NT2/D1 (cell line): Measurements from ENCODE around the gene GEMIN5.

Source experiments
- DNase-seq: peaks from one replicate; pipeline ENCODE4 v3.0.0-alpha.2; 2011; ENCODE audit warnings: low read depth, low spot score
- H3K27me3 ChIP-seq: 2 replicates; pipeline ENCODE4 v1.6.0; 2011; ENCODE audit warnings: mild to moderate bottlenecking; ENCODE audit not compliant: insufficient read length, insufficient read depth
- H3K36me3 ChIP-seq: 2 replicates; pipeline ENCODE4 v1.6.1; 2011; ENCODE audit warnings: mild to moderate bottlenecking, low read length, mixed read lengths; ENCODE audit not compliant: insufficient read depth, insufficient read length
- H3K4me1 ChIP-seq: 2 replicates; pipeline ENCODE4 v1.5.1; 2011; ENCODE audit not compliant: insufficient read depth, insufficient read length
- H3K4me3 ChIP-seq: 2 replicates; pipeline ENCODE4 v1.5.1; 2011; ENCODE audit warnings: low read depth; ENCODE audit not compliant: insufficient read length
- H3K9ac ChIP-seq: 2 replicates; pipeline ENCODE4 v1.6.0; 2011; ENCODE audit warnings: low read depth; ENCODE audit not compliant: insufficient read length
- H3K9me3 ChIP-seq: 2 replicates; pipeline ENCODE4 v1.5.1; 2011; ENCODE audit warnings: mild to moderate bottlenecking, low read length; ENCODE audit not compliant: insufficient read depth
- SUZ12 ChIP-seq: IDR thresholded peaks from 2 replicates; pipeline ENCODE4 v1.6.1; 2011; ENCODE audit not compliant: insufficient read length, insufficient read depth; ENCODE audit errors: extremely low read depth
- YY1 ChIP-seq: IDR thresholded peaks from 2 replicates; pipeline ENCODE4 v1.6.1; 2011; ENCODE audit not compliant: insufficient read length, insufficient read depth
- ZNF274 ChIP-seq: IDR thresholded peaks from 2 replicates; pipeline ENCODE4 v1.6.1; 2011; ENCODE audit warnings: mild to moderate bottlenecking, low read depth, low read length

Gene GEMIN5

DNA sequence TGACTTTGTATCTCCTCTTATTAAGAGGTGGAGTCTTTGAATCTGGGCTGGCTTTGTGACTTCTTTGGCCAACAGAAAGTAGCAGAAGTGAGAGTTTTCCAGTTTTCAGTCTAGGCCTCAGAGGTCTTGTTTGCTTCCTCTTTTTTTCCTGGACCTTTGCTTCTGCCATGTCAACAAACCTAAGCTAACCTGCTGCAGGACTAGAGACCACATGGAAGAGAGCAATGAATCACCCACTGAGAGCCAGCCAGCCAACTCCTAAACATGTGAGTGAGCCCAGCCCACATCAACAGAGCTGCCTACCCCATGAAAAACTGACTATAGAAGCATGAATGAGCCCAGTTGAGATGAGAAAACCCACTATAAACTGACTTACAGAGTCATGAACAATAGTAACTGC lies 32.7 kb upstream of the GEMIN5 start:
- no peaks in the 10 kb centered on the region for H3K4me1 ChIP-seq
- H3K36me3 ChIP-seq: peaks cover 26% of the 10 kb centered on the region
- H3K9me3 ChIP-seq: no peaks in the 10 kb centered on the region; the same call in 1 of the 2 replicates
- H3K9ac ChIP-seq: no peak overlapping the region
- no peak overlapping the region for H3K4me3 ChIP-seq
- no peak for TF ChIP-seq SUZ12
- TF ChIP-seq ZNF274: no peak
- TF ChIP-seq YY1: no peak
- H3K27me3 ChIP-seq: no peaks in the 10 kb centered on the region
- no peak for DNase-seq

DNA sequence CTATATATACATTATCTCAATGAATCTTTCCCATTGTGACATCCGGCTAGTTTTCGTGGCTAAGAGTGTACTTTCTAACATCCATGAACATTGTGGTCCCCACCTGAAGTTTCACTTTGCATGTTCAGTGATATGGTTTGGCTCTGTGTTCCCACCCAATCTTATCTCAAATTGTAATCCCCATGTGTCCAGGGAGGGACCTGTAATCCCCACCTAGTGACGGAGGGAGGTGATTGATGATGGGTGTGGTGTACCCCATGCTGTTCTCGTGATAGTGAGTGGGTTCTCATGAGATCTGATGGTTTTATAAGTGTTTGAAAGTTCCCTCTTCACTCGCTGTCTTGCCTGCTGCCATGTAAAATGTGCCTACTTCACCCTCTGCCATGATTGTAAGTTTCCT lies 30.9 kb upstream of the GEMIN5 start:
- no peak for TF ChIP-seq YY1
- DNase-seq: no peak
- Histone ChIP-seq H3K4me3 (no peak overlapping the region), H3K27me3 (no peaks in the 10 kb centered on the region), H3K9me3 (no peaks in the 10 kb centered on the region), H3K9ac (no peak overlapping the region), H3K4me1 (no peaks in the 10 kb centered on the region), H3K36me3 (peaks cover 26% of the 10 kb centered on the region)

DNA sequence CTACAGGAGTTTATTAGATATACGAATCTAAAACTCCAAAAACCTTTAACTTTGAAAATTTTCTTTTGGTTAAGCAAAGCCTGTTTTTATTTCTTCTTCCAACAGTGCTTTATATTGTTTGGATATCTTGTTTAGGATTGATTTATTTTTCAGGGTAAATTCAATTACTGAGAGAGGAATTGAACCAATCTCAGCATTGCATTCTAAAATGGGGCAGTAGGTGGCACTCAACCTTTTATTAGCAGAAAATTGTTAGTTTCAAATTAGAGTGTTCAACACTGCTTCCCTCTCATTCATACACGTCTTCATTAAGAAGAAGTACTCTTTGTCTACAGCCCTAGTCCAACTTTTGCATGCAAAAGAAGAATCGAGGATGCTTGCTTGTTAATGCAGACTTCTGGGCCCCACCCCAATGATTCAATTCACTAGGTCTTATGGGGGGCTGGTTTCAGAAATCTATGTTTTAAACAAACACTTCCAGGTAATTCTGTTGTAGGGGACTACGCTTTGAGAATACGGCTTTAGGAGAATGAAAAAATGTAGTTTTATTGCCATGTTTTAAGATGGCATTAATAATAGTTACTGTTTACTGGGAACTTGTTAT lies 29.5 kb upstream of the GEMIN5 start:
- peaks cover 26% of the 10 kb centered on the region for H3K36me3 ChIP-seq
- H3K4me1 ChIP-seq: no peaks in the 10 kb centered on the region
- no peak overlapping the region for H3K4me3 ChIP-seq
- no peak for TF ChIP-seq SUZ12
- no peak for TF ChIP-seq YY1
- no peak for TF ChIP-seq ZNF274
- no peak for DNase-seq
- H3K9me3 ChIP-seq: no peaks in the 10 kb centered on the region
- H3K9ac ChIP-seq: no peak overlapping the region
- H3K27me3 ChIP-seq: no peaks in the 10 kb centered on the region

DNA sequence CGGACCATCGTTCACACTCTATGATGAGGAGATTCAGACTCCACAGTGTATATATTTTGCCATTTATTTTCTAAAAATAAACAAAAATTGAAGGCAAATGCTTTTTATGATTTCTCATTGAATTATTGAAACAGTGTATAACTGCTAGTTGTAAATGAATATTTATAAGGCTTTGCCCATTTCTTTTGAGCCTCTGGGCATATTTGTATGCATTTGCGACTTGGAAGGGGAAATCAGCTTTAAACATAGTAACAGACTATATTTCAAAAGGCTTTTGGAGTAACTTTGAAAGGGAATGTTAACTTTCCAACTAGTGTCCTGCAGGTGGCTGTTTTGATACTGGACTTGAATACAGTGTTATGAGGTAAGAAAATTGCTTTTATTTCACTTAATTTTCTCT lies 28.9 kb upstream of the GEMIN5 start:
- no peak for TF ChIP-seq SUZ12
- TF ChIP-seq ZNF274: no peak
- TF ChIP-seq YY1: no peak
- Histone ChIP-seq H3K36me3 (peaks cover 26% of the 10 kb centered on the region), H3K9me3 (no peaks in the 10 kb centered on the region), H3K4me1 (no peaks in the 10 kb centered on the region), H3K9ac (no peak overlapping the region), H3K27me3 (no peaks in the 10 kb centered on the region), H3K4me3 (no peak overlapping the region)
- DNase-seq: no peak

DNA sequence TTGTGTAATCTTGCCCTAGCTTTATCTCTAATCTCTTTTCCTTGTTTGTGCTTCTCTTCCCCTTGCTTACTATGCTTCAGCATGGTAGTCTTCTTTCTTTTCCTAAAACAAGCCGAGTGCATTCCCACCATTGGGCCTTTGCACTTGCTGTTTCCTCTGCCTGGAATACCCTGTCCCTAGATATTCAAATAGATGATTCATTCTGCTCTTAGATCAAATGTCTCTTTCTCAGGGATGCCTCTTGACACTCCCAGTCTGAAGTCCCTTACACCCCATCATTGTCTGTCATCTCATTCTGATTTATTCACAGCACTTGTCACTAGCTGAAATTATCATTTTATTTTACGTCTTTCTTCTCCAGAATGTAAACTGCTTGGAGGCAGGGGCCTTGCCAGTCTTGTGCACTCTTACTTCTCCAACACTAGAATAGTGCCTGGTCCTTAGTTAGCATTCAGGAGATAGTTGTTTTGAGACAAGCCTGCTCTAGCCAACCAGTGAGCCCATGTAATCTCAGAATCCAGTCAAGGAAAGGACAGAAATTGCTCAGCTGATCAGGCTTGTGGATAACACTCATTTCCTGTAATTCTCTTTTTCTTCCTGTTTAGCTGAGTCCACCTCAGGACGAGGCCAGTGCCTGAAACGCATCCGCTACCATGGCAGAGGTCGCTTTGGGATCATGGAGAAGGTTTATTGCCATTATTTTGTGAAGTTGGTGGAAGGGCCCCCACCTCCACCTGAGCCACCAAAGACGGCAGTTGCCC lies 28.2 kb upstream of the GEMIN5 start:
- DNase-seq: no peak
- Histone ChIP-seq H3K36me3 (peaks cover 32% of the 10 kb centered on the region), H3K9ac (no peak overlapping the region), H3K9me3 (no peaks in the 10 kb centered on the region), H3K4me3 (no peak overlapping the region), H3K27me3 (no peaks in the 10 kb centered on the region), H3K4me1 (no peaks in the 10 kb centered on the region)
- TF ChIP-seq SUZ12: no peak
- no peak for TF ChIP-seq YY1
- TF ChIP-seq ZNF274: no peak

DNA sequence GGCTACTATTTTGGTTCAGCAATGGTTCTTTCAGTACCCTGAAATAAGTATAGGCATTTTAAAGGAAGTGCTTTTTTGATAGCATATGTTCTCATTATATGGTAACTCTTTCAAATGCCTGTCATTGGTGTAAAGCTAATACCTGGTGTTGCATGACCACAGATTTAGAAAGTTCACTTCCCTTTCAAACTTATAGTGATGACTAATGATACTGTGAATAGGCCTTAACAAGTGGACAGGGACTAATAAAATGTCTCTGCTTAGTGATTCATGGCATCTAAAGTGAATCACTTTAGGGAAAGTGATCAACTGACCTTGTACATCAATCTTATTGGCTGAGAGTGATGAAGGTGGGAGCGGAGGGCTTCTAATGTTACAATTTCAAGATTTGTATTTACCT lies 24.5 kb upstream of the GEMIN5 start:
- Histone ChIP-seq H3K4me1 (no peaks in the 10 kb centered on the region), H3K27me3 (no peaks in the 10 kb centered on the region), H3K9me3 (no peaks in the 10 kb centered on the region), H3K4me3 (no peak overlapping the region), H3K36me3 (peaks cover 41% of the 10 kb centered on the region), H3K9ac (no peak overlapping the region)
- TF ChIP-seq ZNF274: no peak
- no peak for TF ChIP-seq YY1
- TF ChIP-seq SUZ12: no peak
- DNase-seq: no peak

DNA sequence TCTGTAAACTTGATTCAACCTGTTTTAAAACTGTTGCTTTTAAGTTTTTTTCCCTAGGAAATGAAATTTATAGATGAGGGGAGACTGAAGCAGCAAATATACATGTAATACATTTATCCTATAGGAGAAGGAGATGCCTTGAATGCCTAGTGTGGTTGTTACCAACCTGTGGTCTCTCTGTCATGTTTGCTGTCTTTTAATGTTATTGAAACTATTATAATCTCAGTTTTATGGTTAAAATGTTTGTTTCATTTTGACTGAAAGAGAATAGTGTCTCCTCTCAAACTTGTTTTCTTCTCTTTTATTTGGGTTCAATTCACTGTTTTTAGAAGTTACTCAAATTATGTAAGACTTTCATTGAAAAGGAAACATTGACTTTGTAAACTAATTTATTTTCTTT lies 18.7 kb upstream of the GEMIN5 start:
- H3K36me3 ChIP-seq: peaks cover 33% of the 10 kb centered on the region
- H3K9me3 ChIP-seq: no peaks in the 10 kb centered on the region
- TF ChIP-seq ZNF274: no peak
- no peak for TF ChIP-seq YY1
- TF ChIP-seq SUZ12: no peak
- no peaks in the 10 kb centered on the region for H3K4me1 ChIP-seq
- no peak for DNase-seq
- no peak overlapping the region for H3K4me3 ChIP-seq
- H3K27me3 ChIP-seq: no peaks in the 10 kb centered on the region
- no peak overlapping the region for H3K9ac ChIP-seq
